NCI-H187 treated with DMSO at 0.1 percent for 48 hours (cell line): ENCODE data around the gene EIF2B5.
"Not testable (repeated sequence)": the region's sequence is repeated elsewhere in the genome, so short reads cannot be mapped to it uniquely, and the experiment has no call there.

ENCODE experiments used
- DNase-seq: peaks from one replicate; lab custom pipeline; 2025; lab: John Stamatoyannopoulos, UW

The EIF2B5 gene

DNA sequence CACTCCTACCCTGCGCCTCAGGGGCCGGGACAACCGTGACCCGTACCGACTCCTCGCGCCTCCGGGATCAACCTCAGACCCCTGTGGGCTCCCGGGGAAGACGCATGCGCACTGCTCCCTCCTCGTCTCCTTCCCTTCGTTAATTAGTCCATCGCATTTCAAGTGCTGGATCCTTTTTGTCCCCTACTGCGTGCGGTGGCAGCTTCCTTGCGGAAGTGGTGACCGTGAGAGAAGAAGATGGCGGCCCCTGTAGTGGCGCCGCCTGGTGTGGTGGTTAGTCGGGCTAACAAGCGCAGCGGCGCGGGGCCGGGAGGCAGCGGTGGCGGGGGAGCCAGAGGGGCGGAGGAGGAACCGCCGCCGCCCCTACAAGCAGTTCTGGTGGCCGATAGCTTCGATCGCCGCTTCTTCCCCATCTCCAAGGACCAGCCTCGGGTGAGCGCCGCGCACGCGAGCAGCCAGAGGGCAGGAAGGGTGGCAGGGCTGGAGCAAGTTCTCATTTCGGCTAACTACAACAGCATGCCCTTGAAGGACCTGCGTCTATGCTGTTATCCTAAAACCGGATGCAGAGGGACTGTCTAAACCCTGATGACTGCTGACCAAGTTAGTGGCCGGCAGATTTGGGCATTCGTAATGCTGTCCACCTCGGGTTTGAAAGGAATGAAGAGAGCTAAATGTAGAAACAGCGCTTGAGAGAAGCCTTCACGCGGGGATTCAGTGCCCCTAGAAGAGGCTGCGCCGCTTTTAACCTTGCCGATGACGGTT lies at the start of gene EIF2B5:
TSS of gene EIF2B5 (plus strand) at position 210 of the 762 bp plus-strand sequence. CDS start at position 238, 28 bp downstream.
- DNase-seq = peak; percentile 79

GRCh38 chr3:184085389-184085852 lies 49.7 kb upstream of the EIF2B5 start:
- no peak for DNase-seq

DNA sequence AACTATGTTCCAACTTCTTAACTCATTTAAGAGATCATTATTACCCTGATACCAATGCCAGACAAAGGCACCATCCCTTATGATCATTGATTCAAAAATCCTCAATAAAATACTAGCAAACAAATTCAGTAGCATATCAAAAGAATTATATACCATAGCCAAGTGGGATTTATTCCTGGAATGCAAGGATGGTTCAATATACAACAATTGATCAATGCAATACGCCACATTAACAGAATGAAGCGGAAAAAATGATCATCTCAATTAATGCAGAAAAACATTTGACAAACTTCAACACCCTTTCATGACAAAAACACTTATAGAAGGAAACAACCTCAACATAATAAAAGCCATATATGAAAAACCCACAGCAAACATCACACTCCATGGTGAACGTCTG lies 43.0 kb upstream of the EIF2B5 start:
- DNase-seq = no peak

GRCh38 chr3:184096811-184097383 lies 38.3 kb upstream of the EIF2B5 start, which contains the start of gene HTR3E:
TSS of gene HTR3E (plus strand) at chr3:184097064. CDS start at chr3:184097530, 466 bp downstream.
- no peak for DNase-seq

GRCh38 chr3:184097556-184097955 lies 37.6 kb upstream of the EIF2B5 start:
- DNase-seq = no peak

GRCh38 chr3:184099806-184100686 lies 35.1 kb upstream of the EIF2B5 start:
- DNase-seq = no peak

GRCh38 chr3:184110316-184110725 lies 24.8 kb upstream of the EIF2B5 start:
- no peak for DNase-seq

DNA sequence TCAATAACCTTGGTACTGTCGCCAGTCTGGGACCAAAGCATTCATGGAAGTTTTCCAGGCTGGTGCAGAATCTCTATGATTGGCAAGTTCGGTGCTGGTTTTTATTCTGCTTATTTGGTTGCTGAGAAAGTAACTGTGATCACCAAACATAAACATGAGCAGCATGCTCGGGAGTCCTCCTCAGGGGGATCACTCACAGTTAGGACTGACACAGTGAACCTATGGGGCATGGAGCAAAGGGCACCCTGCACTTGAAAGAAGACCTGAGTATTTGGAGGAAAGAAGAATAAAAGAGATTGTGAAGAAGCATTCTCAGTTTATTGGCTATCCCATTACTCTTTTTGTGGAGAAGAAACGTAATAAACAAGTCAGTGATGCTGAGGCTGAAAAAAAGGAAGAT lies 19.1 kb upstream of the EIF2B5 start:
- no peak for DNase-seq

GRCh38 chr3:184117636-184118035 lies 17.5 kb upstream of the EIF2B5 start:
- DNase-seq = no peak

GRCh38 chr3:184121031-184121430 lies 14.1 kb upstream of the EIF2B5 start:
- DNase-seq = not testable (repeated sequence)

- no peak for DNase-seq
Observed at GRCh38 chr3:184126006-184126405, 9.2 kb upstream of the EIF2B5 start.

GRCh38 chr3:184129012-184129411 lies 6.1 kb upstream of the EIF2B5 start:
- DNase-seq = no peak

DNA sequence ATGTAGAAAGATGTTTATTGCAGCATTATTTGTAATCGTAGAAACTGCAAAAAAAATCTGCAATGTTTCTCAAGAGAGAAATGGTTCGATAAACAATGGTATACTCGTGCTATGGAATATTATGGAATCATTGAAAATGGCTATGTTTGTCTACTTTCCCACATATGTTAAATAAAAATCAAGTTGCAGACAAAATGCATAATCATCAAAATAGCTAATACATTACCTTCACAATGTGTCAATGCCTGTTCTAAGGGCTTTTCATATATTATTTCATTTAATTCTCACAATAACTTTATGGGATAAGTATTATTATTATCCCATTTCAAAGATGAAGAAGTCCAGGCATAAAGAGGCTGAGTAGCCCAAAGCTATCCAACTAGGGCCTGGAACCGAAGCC lies 2.2 kb upstream of the EIF2B5 start:
- DNase-seq = no peak

- DNase-seq = no peak
Observed at GRCh38 chr3:184133840-184134745, 1.1 kb upstream of the EIF2B5 start.

- DNase-seq = no peak
Observed at GRCh38 chr3:184134746-184135148, 411 bp upstream of the EIF2B5 start.

DNA sequence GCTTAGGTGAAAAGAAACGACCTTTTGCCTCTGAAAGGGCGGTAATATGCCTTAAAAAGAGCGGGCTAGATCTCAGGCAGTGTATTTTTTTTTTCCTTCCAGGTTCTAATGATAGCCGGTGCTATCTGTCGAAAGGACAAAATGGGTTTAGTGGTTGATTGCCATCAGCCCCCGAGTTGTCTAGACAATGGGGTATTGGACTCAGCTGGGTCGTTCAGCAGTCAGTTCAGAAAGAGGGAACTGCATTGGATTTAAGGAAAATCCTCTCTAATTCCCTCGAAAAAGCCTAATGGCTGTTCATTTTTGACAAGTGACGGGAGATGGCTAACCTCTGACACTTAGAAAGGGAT lies 728 bp downstream of the EIF2B5 start:
- DNase-seq = no peak

GRCh38 chr3:184140436-184140835 lies 5.3 kb downstream of the EIF2B5 start:
- DNase-seq = no peak

GRCh38 chr3:184142199-184142598 lies 7.0 kb downstream of the EIF2B5 start:
- no peak for DNase-seq

GRCh38 chr3:184143327-184143726 lies 8.2 kb downstream of the EIF2B5 start:
- DNase-seq = no peak

GRCh38 chr3:184144505-184144904 lies 9.3 kb downstream of the EIF2B5 start:
- no peak for DNase-seq

DNA sequence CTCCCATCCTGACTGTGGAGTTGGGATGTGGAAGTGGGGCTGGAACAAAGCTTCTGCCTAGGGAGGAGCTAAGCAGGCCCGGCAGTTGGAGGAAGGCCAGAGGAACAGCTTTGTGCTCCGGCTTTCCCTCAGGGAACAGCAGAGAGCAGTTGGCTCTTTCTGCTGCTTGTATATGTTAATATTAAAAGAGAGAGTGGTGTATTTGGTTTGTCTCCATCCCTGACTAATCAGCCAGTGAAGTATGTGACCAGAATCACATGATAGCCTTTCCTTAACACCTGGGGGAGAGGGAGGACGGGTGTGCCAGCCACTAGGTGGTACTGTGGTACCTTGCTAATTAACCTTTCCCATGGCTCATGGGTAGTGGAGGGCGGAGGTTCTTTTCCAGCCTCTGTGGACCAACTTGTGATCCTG lies 10.0 kb downstream of the EIF2B5 start:
- DNase-seq = no peak
